GM21717 (cell line): ENCODE measurements around the gene OPRL1.
A peak's percentile ranks its signal among the peaks of the same experiment; 100 is the strongest.

Experiments used
- ATAC-seq: cut with Tn5 transposase; IDR thresholded peaks from one replicate; pipeline ENCODE4 v1.9.1; 2021; ENCODE audit warnings: mild to moderate bottlenecking, moderate library complexity; ENCODE audit not compliant: unreplicated experiment

OPRL1 gene

DNA sequence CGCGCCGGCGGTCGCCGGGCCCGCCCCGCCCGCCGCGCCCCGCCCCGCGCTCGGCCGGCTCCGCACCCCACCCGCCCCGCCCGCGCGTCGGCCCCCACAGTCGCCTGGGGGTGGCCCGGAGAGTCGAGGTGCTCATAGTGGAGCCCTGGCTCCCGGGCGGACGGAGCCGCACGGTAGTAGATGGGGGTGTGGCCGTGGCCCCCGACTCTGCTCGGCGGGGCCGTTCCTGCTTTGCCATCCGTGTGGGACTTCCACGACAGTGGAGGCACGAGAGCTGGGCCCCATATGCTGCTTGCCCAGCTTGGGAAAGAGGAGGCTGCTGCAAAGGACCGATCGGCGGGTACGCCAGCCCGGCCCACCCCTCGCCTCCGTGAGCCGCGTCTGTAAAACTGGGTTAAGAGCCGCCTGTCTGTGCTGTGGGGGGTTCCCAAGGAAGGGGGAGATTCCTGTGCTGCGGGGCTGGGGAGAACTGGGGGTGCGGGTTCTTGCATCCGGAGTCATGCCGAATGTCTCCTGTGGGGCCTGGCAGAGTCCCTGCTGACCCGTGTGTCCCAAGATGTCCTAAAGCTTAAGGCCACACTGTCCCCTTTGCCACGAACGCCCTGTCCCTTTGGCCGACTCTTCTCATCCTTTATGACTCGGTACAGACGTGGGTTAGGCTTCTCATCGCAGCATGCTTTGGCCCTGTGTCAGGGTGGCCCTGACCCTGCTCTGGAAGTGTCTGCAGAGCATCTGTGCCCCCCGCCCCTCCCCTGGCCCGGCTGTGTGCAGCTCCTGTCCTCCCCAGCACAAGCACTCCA lies at the start of gene OPRL1:
TSS of gene OPRL1 (plus strand) at position 70 of the 800 bp plus-strand sequence. CDS start 12,639 bp downstream, outside the sequence.
- peak; percentile 4 for ATAC-seq

DNA sequence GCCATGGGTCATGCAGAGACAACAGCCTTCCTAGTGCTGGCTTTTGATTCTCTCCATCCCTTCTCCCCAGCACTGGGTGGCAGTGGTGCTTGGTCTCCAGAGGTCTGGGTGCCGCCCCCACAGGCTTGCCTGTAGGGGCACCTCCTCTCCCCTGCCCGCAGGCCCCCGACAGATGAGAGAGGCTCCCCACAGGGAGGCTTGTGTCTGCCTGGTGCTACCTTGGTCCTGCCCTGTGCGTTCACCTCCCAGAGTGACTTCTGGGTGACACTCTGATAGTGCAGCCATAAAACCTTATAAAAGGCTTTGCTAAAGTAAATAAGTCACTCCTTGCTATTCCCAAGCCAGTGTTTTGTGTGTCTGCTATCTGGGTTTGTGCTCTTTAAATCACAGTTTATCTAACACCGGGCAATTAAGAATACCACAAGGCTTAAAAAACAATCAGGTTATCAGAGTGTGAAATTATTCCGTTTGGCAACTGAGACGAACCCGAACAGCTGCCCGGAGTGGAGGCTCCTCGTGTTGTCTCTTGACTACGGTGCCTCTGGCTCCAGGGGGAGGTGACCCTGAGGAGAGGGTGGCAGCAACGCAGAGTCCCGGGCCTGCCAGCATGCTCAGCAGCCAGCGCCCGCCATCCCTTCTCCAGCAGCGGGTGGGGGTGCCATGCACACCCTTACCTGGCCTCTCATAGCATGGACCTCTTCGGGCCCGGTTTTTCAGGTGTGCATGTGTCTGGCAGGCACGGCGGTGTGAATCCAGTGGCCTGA lies 49.3 kb upstream of the OPRL1 start:
- ATAC-seq: no peak

DNA sequence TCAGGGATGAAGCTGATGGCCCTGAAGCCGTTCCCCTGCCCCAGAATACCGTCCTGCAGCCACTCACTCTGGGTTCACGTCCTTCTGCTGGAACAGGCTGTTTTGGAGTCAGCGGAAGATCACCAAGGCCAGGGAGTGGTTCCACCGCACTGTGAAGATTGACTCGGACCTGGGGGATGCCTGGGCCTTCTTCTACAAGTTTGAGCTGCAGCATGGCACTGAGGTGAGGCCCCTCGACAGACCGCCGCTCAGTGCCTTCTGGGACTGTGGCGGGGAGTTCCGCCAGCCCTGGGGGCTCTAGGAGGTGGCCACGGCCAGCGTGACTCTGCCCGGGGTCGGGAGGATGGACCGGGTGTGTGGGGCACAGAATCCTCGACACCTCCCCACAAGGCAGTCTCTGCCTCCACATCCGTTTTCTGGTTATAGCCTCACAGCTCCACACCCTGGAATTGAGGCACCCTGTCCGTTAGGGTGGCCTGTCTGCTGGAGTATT lies 48.0 kb upstream of the OPRL1 start:
- ATAC-seq: no peak

DNA sequence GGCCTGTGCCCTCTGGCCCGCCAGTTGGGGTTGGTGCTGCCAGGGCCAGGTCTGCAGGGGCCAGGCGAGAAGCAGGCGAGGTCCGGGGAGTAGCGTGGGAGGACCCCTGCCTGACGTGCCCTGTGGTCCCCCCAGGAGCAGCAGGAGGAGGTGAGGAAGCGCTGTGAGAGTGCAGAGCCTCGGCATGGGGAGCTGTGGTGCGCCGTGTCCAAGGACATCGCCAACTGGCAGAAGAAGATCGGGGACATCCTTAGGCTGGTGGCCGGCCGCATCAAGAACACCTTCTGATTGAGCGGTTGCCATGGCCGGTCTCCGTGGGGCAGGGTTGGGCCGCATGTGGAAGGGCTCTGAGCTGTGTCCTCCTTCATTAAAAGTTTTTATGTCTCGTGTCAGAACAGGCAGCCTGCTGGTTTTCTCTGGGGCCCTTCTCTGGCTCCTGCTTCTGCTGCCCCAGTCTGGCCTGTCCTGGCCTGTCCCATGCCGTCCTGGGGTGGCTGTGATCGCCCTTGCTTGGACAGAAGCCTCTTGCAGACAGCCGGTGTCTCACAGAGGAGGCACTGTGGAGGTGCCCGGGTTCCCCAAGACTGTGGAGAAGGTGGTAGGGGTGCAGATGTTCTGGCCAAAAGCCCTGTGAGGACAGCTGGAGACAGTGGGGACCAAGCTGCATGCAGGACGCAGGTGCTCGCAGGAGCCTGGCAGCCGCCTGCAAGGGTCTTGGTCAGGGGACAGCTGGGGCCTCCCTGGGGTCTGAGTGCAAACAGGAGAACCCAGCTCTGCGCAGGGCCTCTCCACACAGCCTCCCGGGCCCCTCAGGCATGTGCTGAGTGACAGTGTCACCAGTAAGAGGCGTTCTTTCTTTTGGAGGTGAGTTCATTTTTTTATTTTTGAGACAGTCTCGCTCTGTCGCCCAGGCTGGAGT lies 46.9 kb upstream of the OPRL1 start:
- ATAC-seq: no peak

DNA sequence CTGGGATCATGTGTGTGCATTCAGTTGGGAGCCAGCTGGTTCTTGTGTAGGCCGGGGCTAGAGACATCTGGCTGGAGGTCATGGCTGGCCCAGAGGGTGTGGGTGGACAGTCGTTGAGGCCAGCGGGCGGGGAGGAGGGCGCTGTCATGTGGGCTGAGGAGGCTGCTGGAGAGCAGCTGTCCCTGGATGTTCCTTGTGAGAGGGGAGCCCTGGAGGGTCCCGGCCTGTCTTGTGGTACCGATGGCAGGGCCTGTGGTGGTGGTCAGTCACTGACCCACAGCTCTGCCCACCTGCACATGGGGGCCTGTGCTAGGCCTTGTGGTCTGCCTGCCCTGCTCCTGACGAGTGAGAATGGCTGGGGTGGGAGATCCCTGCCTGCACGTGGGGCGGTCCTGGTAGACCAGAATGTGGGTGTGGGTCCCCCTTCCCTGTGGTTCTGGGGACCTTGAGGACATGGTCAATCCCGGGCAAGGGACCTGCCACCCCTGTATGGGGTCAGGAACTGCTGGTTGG lies 45.8 kb upstream of the OPRL1 start:
- no peak for ATAC-seq

DNA sequence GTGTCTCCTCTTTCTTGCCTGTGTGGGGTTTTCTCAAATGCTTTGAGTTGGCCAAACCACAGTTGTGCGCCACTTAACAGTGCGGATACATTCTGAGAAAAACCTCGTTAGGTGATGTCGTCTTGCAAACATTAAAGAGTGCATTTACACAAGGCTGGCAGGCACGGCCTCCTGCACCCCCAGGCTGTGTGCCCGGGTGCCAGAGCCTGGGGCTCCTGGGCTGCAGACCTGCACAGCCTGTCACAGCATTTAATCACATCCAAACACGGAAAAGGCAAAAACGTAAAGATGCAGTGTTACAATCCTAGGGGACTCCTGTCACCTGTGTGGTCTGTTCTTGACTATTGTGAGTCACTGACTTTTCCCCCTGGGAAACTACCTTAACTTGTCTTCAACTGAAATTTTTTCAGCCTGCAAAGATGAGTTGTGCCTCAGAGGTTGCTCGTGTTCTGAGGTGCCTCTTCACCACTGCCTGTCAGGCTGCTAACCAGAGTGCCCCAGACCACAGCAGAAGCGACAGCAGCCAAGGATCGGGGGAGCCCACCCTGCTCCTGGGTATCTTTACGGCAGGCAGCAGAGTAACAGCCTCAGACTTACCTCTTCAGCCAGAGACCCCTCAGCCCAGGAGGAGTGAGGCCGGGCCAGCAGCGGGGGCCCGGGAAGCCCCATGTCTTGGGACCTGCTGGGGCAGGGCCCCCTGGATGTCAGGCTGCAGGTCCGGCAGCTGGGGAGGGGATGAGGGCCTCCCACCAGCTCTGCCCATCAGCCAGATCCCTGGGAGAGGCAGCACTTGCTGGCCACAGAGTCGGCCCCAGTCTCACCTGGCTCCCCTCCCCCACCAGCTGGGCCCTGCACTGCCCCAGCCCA lies 44.6 kb upstream of the OPRL1 start:
- ATAC-seq: no peak

DNA sequence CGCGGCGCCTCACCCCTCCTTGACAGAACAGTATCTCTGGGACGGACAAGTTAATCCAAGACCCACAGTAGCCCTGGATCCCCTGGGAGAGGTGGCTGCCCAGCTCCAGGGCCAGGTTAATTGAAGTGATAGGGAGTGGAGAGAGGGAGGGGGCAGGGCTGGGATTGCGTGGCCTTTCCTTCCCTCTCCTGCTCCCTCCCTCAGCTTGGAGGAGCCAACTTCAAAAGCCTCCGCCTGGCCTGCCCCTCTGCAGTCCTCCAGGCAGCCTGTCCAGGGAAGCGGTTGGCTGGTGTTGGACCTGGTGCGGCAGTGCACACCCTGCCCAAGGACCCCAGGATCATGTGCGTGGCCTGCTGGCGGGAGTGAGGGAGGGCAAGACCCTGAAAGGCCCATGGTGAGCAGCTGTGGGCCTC lies 43.9 kb upstream of the OPRL1 start, which contains the start of gene C20orf204:
TSS of gene C20orf204 (plus strand) at position 250 of the 413 bp plus-strand sequence. CDS start at position 392, 142 bp downstream.
- no peak for ATAC-seq

DNA sequence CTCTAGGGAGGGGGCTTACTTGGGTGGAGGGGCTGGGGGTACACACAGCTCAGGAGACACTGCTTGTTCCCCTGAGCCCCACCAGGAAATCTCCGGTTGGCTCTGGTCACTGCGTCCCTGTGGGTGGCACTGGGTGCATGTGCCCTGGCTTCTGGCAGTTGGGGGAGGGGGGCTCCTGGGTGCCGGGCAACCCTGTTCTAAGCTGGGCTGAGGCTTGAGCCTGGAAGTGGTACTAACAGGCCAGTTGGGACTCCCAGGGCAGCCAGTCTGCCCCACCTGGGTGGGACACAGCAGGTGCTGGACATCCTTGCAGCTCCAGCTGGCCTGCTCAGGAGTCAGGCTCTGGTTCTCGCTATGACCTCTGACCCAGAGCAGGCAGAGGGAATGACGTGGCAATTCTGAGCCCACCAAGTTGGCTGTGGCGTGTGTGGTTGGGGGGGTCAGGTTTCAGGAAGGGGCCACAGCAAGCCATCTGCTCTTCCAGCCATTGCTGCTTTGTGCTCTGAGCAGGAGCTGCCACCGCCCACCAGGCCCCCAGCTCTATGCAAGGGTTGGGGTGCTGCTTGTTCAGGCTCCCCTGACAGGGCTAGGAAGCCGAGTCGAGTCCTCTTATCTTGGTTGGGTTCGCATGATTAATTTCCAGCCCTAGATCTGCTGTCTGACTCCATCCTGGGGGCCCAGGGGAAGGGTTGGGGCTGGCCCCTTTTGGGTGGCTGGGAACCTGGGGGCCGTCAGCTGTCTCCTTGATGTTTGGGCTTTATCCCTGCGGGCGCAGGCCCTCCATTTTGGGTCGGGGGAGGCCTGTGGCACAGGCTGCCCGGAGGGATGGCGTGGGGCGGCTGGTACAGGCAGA lies 43.3 kb upstream of the OPRL1 start:
- ATAC-seq: no peak

DNA sequence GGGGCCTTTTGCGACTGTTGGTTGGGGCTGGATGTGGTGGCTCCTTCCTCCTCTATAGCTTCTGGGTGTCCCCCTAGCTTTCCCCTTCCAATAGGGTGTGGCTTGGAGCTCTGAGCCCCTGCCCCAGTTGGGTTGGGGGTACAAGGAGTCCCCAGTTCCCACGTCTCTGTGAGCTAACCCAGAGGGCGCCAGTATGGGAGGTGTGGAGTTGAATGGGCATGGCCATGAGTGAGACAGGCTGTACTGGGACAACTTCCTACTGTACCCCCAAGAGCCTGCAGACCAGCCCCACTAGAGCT lies 42.7 kb upstream of the OPRL1 start:
- ATAC-seq: no peak

DNA sequence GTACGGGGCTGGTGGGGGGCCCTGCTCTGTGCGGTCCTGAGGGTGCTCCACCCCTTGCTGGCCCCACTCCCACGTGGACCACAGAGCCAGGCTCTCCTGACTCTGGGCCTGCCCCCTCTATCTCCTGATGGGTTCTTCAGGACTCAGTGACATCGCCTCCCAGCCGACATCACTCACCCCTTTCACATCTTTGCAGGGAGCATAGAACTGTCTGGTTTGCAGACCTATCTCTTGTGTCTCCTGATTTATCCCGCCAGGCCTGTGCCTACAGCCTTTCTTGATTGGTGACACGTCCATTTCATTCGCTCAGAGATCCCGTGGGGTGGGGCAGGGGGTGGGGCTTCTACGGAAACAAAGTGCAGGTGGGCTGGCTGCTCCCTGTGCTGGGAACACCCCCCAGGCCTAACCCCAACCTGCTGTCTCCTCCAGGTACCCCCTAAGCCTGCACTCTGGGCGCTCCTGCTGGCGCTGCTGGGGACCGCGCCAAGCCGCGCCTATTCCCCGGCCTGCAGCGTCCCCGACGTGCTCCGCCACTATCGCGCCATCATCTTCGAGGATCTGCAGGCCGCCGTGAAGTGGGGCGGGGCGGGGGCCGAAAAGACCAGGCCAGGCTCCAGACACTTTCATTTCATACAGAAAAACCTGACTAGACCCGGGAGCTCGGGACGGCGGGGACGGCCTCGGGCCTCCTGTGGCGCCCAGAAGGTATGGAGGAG lies 42.2 kb upstream of the OPRL1 start:
- ATAC-seq: no peak

DNA sequence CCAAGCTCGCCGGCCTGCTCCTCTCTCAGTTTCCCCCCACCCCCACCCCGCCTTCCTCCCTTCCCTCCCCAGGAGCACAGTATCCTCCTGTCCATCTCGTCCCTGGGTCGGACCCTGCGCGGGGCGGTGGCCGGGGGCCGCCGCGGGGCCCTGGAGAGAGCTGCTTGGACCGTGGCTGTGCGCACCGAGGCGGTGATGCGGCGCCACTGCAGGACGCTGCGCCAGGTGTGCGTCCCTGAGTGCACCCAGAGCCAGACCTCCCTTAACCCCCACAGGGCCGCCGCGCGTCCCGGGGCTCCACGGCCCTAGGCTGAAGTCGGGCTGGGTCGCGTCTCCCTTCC lies 41.7 kb upstream of the OPRL1 start:
- ATAC-seq: peak; percentile 34

DNA sequence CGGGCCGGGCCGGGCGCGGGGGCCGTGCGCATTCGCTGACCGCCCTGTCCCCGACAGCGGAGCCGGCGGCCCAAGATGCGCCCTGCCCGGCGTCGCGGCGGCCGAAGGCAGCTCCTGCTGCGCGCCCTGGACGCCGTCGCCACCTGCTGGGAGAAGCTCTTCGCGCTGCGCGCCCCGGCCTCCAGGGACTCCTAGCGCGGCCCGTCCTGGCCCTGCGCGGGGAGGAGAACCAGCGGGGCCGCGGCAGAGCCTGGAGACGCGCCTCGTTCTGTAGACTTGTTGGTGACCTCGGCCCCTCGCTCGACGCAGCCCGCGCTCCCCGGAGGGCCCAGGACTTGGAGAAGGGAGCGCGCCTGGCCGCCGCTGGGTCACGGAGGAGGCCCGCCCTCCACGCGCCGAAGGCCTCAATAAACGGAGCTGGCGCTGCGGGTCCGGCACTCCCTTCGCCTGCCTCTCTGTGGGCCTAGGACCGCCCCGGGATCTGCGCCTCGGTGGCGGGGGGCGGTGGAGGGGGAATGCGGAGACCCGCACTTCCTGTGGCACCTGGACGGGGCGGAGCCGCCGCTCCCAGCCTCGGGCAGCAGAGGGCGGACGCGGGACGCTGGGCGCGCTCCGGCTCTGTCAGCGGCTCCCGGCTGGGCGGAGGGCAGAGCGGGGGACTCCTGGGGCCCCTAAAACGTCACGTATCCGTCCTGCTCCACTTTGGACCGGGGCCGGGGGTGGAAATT lies 41.2 kb upstream of the OPRL1 start:
- ATAC-seq: peak; percentile 42

DNA sequence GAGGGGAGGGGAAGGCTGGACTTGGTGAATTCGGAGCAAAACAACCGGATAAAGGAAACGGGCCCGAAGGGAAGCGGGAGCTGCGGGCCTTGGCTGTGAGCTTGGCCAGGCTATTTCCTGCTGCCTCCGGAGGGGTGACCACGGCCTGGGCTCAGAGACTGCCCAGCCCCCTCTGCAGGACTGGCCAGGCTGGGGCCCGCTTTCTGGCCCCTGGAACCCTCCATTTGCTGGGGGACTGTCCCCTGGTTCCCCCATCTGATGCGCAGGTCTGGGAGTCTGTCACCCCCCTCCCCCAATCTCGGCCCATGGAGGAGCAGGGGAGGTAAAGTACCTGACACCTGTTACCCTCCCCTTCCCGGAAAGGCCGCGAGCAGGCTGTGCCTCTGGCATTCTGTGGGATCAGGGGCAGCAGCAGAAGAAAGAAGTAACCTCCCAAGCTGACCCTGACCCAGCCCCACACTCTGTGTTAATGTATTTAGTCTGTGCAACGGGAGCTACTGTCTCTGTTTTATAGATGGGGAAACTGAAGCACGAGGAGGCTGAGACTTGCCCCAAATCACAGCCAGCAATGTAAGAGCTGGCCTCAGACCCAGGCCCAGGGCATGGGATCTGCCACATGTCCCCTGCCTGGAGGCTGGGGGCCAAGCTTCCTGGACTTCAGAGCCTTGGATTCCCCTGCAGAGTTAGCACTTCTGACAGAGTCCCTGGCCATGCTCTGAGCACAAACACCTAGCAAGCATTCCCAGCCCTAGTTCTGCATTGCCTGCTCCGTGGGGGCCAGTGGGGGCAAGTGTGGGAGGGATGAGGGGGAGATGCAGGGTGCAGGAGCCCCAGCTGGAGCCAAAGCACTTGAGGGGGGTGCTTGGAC lies 40.4 kb upstream of the OPRL1 start:
- no peak for ATAC-seq

DNA sequence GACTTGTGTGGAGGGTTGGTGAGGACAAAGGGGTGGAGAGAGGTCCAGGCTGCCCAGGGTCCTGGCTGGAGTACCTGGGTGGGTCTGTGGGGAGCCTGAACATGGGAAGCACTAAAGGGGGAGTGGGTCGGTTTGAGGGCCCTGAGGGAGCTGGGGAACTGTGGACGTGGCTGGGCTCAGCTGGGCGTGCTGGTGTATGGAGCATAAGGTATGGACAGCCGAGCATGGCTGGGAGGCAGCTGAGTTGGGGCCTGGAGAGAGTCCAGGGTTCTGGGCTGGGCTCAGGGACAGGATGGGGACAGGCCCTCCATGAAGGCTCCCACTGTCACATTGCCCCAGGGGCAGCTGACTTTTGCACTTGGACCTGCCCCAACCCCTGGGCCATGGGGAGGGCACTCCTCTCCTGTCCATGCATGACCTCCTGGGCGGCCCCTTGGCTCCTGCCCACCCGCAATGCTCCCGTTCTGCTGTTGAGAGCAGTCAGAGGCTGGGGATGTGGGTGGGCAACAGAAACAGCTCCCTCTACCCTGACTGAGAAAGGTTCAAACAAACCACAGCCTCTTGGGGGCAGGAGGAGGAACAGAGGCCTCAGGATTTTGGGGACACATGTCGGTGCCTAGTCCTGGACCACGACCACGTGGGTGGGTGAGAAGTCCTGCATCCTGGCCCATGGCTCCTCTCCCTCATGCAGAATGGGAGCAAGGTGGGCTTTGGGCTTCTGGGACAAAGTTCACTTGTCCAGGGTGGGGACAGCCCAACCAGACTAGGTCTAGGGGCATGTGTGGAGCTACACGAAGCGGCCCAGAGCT lies 39.4 kb upstream of the OPRL1 start:
- ATAC-seq: no peak

DNA sequence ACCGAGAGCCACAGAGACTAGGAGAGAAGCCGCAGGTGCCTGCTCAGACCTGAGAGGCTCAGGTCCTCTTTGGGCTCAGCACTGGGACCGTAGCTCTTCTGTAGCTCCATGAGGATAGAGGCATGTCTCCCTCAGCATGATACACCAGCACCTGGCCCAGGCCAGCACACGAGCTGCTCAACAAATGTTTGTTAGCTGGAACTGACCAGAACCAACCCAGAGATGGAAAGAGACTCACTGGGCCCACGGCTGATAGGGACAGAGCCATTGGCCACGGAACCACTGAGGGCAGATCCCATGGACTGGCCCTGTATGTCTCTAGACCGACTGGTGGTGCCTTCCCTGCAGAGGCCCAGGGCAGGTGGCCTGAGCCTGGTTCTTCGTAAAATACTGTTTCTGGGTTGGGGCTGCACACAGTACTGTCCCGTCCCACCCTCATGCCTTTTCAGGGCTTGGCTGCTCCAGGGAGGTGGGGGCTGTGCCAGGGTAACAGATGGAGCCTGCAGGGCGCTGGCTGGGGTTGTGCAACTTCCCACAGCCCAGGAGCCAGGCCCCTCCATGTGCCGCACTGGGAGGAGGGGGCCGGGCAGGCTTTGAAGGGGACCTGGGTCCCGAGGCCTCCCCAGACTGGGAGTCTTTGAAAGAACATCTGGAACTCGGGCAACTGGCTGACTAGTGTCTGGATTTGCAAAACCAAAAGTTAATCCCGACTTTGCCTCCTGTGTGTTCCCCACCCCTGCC lies 38.7 kb upstream of the OPRL1 start:
- ATAC-seq: no peak

DNA sequence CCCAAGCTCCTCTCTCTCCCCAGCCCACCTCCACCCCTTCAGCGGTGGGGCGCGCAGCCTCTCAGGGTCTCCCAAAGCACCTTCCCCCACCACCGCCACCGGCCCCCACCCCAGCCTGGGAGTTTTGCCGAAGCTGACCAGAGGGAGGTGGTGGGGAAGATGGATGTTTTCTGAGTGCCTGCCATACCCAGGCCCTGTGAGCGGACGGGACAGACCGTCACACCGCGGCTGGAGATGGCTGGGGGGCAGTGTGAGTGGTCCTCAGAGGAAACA lies 38.2 kb upstream of the OPRL1 start:
- no peak for ATAC-seq
